DMS53 (cell line): ENCODE data around the gene CLASRP.

Source experiments
- DNase-seq: peaks from one replicate; lab custom pipeline; 2025; lab: John Stamatoyannopoulos, UW

Gene CLASRP

GRCh38 chr19:45061965-45062364 lies 23.1 kb downstream of the CLASRP start:
- no peak for DNase-seq

- no peak for DNase-seq
Observed at GRCh38 chr19:45063851-45064801, 25.3 kb downstream of the CLASRP start.

GRCh38 chr19:45066921-45067661 lies 28.2 kb downstream of the CLASRP start:
- no peak for DNase-seq

- no peak for DNase-seq
Observed at GRCh38 chr19:45068041-45068440, 29.2 kb downstream of the CLASRP start.

- peak; percentile 48 for DNase-seq
Observed at GRCh38 chr19:45069056-45069455, 30.2 kb downstream of the CLASRP start.

- no peak for DNase-seq
Observed at GRCh38 chr19:45070214-45070613, 31.4 kb downstream of the CLASRP start.

- DNase-seq = no peak
Observed at GRCh38 chr19:45070861-45071544, 32.2 kb downstream of the CLASRP start.

GRCh38 chr19:45071545-45071938 lies 32.7 kb downstream of the CLASRP start:
- DNase-seq = no peak

- DNase-seq = no peak
Observed at GRCh38 chr19:45071969-45072790, 33.3 kb downstream of the CLASRP start.

GRCh38 chr19:45074744-45075300 lies 36.0 kb downstream of the CLASRP start:
- no peak for DNase-seq

- DNase-seq = peak; percentile 85
Observed at GRCh38 chr19:45075301-45076028, 36.6 kb downstream of the CLASRP start.

- peak; percentile 92 for DNase-seq
Observed at GRCh38 chr19:45076029-45076850, 37.4 kb downstream of the CLASRP start, which contains the start of gene ZNF296. Gene ZNF296 (minus strand): TSS chr19:45076478. CDS start chr19:45076373, 105 bp downstream.

- no peak for DNase-seq
Observed at GRCh38 chr19:45076851-45077730, 38.2 kb downstream of the CLASRP start.

- peak; percentile 50 for DNase-seq
Observed at GRCh38 chr19:45078390-45079062, 39.7 kb downstream of the CLASRP start.

- DNase-seq = peak; percentile 87
Observed at GRCh38 chr19:45079063-45079910, 40.4 kb downstream of the CLASRP start, which contains the start of gene GEMIN7. Gene GEMIN7 (plus strand): TSS chr19:45079260. CDS start chr19:45090115, 10,855 bp downstream.

GRCh38 chr19:45079911-45080370 lies 41.1 kb downstream of the CLASRP start:
- peak; percentile 46 for DNase-seq

- DNase-seq = no peak
Observed at GRCh38 chr19:45082170-45082569, 43.3 kb downstream of the CLASRP start.
